GM12878 (cell line): Measurements from ENCODE around the gene DIAPH2. TPM values are rescaled to one million over a fixed set of nuclear protein-coding genes. Genes with fewer than 3 reads are reported as not detected.
A peak's percentile ranks its signal among the peaks of the same experiment; 100 is the strongest.

Source experiments
- ATAC-seq: fragments of 200-7000 bp; cut with Tn5 transposase; 3 replicates; pipeline ENCODE4 v1.9.1; 2020; ENCODE audit warnings: mild to moderate bottlenecking, moderate library complexity
- BruUV-seq: library from RNA; stranded (reverse); fragments of 400-500 nt; replicated peaks from 2 replicates; lab custom pipeline; 2021; lab: Mats Ljungman, UMichigan
- CTCF ChIA-PET: fragments of 300-600 bp; sonication (Branson Sonifier 250); formaldehyde crosslinking; extraction: SDS; loops from one replicate; lab custom pipeline; 2021; ENCODE audit warnings: inconsistent platforms; lab: Yijun Ruan, JAX
- POLR2A ChIA-PET: fragments of 350-600 bp; formaldehyde crosslinking; extraction: SDS; loops from one replicate; lab custom pipeline; 2021; ENCODE audit warnings: inconsistent platforms; lab: Charles Lee
- RAD21 ChIA-PET: fragments of 300-600 bp; sonication (Branson Sonifier 250); formaldehyde crosslinking; loops from one replicate; lab custom pipeline; 2023; ENCODE audit warnings: antibody characterized with exemption; ENCODE audit not compliant: unreplicated experiment; lab: Charles Lee
- SMC1A ChIA-PET: fragments of 300-600 bp; sonication (Branson Sonifier 250); formaldehyde crosslinking; loops from one replicate; lab custom pipeline; 2023; ENCODE audit not compliant: unreplicated experiment, uncharacterized antibody; lab: Charles Lee
- DNase-seq: peaks from one replicate; pipeline ENCODE4 v3.0.0-alpha.2; 2011; ENCODE audit warnings: low read depth, low spot score
- FAIRE-seq: peaks from 3 replicates; lab custom pipeline; 2011; peaks lifted over from hg19 to GRCh38; lab: Jason Lieb, UNC
- H2AFZ ChIP-seq: 2 replicates; pipeline ENCODE4 v1.6.0; 2011; ENCODE audit warnings: low read depth, low read length, control low read depth; ENCODE audit not compliant: control insufficient read depth
- H3K27ac ChIP-seq: 2 replicates; pipeline ENCODE4 v1.5.1; 2011; ENCODE audit warnings: control low read depth; ENCODE audit not compliant: control insufficient read depth, insufficient read depth
- H3K27me3 ChIP-seq, 2 experiments: replicated peaks in 1 of 2; 2 replicates each; pipeline versions ENCODE4 v1.6.0 to v1.6.1; 2011; ENCODE audit warnings: low read length in 1 of 2; ENCODE audit not compliant: control insufficient read depth in 2 of 2, insufficient read depth in 2 of 2
- H3K36me3 ChIP-seq, 2 experiments: 2 replicates each; pipeline ENCODE4 v1.5.1; 2011; ENCODE audit warnings: low read length in 1 of 2; ENCODE audit not compliant: control insufficient read depth in 2 of 2, insufficient read depth in 2 of 2
- H3K4me1 ChIP-seq: 2 replicates; pipeline ENCODE4 v1.6.1; 2011; ENCODE audit warnings: mild to moderate bottlenecking, low read length, moderate library complexity, mixed read lengths; ENCODE audit not compliant: control insufficient read depth, insufficient read depth
- H3K4me2 ChIP-seq: 2 replicates; pipeline ENCODE4 v1.6.0; 2011; ENCODE audit warnings: control low read depth; ENCODE audit not compliant: control insufficient read depth, insufficient read depth
- H3K4me3 ChIP-seq: fragments of 200-600 bp; sonication (generic); 2 replicates; pipeline ENCODE4 v1.5.1; 2016
- H3K79me2 ChIP-seq: 2 replicates; pipeline ENCODE4 v1.6.0; 2011; ENCODE audit warnings: low read length; ENCODE audit not compliant: control insufficient read depth, insufficient read depth
- H3K9ac ChIP-seq: 2 replicates; pipeline ENCODE4 v1.8.0; 2011; ENCODE audit warnings: low read length, control low read depth, mixed read lengths; ENCODE audit not compliant: control insufficient read depth, insufficient read depth
- H3K9me3 ChIP-seq: replicated peaks from 3 replicates; pipeline ENCODE4 v1.5.1; 2011; ENCODE audit warnings: mild to moderate bottlenecking, low read length; ENCODE audit not compliant: control insufficient read depth, insufficient read depth
- H4K20me1 ChIP-seq: 2 replicates; pipeline ENCODE4 v1.6.0; 2011; ENCODE audit not compliant: control insufficient read depth, insufficient read depth
- ASH2L ChIP-seq: fragments of 300-600, 200-600 bp; sonication (generic); IDR thresholded peaks from 2 replicates; pipeline ENCODE4 v1.6.1; 2017; ENCODE audit warnings: low read depth, mild to moderate bottlenecking, borderline replicate concordance
- ATF2 ChIP-seq: IDR thresholded peaks from 2 replicates; pipeline ENCODE4 v1.6.1; 2012; ENCODE audit warnings: low read length, inconsistent platforms
- E2F4 ChIP-seq: IDR thresholded peaks from 2 replicates; pipeline ENCODE4 v1.6.1; 2012; ENCODE audit warnings: low read depth, low read length, improper control_type of control experiment
- GABPA ChIP-seq: IDR thresholded peaks from 2 replicates; pipeline ENCODE4 v1.6.1; 2014; ENCODE audit warnings: antibody characterized with exemption, low read depth, mild to moderate bottlenecking, inconsistent platforms
- IRF5 ChIP-seq: fragments of 450-650 bp; IDR thresholded peaks from 2 replicates; pipeline ENCODE4 v1.6.1; 2017; ENCODE audit warnings: borderline replicate concordance
- KLF5 ChIP-seq: fragments of 450-650 bp; IDR thresholded peaks from 2 replicates; pipeline ENCODE4 v1.6.1; 2014; ENCODE audit warnings: mild to moderate bottlenecking; ENCODE audit not compliant: partially characterized antibody
- MYC ChIP-seq: IDR thresholded peaks from 2 replicates; pipeline ENCODE4 v1.6.1; 2011; ENCODE audit warnings: mild to moderate bottlenecking, low read length, moderate library complexity, inconsistent platforms; ENCODE audit not compliant: insufficient read depth, insufficient replicate concordance, insufficient read length, severe bottlenecking
- NRF1 ChIP-seq: conservative IDR thresholded peaks from 2 replicates; pipeline ENCODE4 v1.6.1; 2011; ENCODE audit warnings: mild to moderate bottlenecking, low read depth, low read length, improper control_type of control experiment
- PBX3 ChIP-seq: IDR thresholded peaks from 2 replicates; pipeline ENCODE4 v1.6.1; 2011; ENCODE audit warnings: mild to moderate bottlenecking, low read depth, low read length, moderate library complexity; ENCODE audit not compliant: insufficient replicate concordance
- SMC3 ChIP-seq: IDR thresholded peaks from 2 replicates; pipeline ENCODE4 v1.6.1; 2011; ENCODE audit warnings: low read length, improper control_type of control experiment, borderline replicate concordance
- SREBF1 ChIP-seq: IDR thresholded peaks from 2 replicates; pipeline ENCODE4 v1.6.1; 2012; ENCODE audit warnings: mild to moderate bottlenecking, low read length
- SUZ12 ChIP-seq: fragments of 200-600 bp; sonication (generic); IDR thresholded peaks from one replicate; pipeline ENCODE4 v1.6.1; 2018; ENCODE audit warnings: antibody characterized with exemption, mild to moderate bottlenecking; ENCODE audit not compliant: unreplicated experiment
- USF1 ChIP-seq: IDR thresholded peaks from 2 replicates; pipeline ENCODE4 v1.6.1; 2011; ENCODE audit warnings: borderline replicate concordance, low read depth, mild to moderate bottlenecking, moderate library complexity, mixed read lengths, low read length; ENCODE audit not compliant: insufficient read depth; ENCODE audit errors: extremely low read length
- WGBS: methylation state at CpG from one replicate; pipeline ENCODE4 v1.1.6; 2016; ENCODE audit warnings: low lambda C conversion rate; ENCODE audit not compliant: insufficient replicate concordance, insufficient coverage; ENCODE audit errors: missing lambda C conversion rate; 5-methylcytosine and 5-hydroxymethylcytosine counted together
- in situ Hi-C: fragments of 300-500 bp; cut with MboI; formaldehyde crosslinking; loops from 9 replicates; pipeline ENCODE4 v1.14.3; 2018; ENCODE audit warnings: mixed read lengths
- intact Hi-C: fragments of 100-400 bp; cut with micrococcal nuclease; formaldehyde crosslinking; loops from one replicate; pipeline ENCODE4 v1.14.2; 2022; ENCODE audit not compliant: unreplicated experiment
- polyA plus RNA-seq, 11 experiments: library from polyadenylated mRNA; depleted of rRNA in 4 of 11; unstranded in 6 of 11; stranded (reverse) in 5 of 11; fragments of >200 nt; fragmentation: Nextera tagmentation in 4 of 11; fragmentation: Illumina TruSeq in 1 of 11; extraction: Ambion mirVana in 4 of 11; extraction: Trizol in 1 of 11; gene quantifications; 1 replicate in 1 of 11; 2 replicates in 10 of 11; pipeline versions ENCODE4 v1.2.1 to v1.2.3, GENCODE V29; 2011 to 2016; ENCODE audit warnings: inconsistent platforms in 2 of 11, missing spikeins in 2 of 11, low read depth in 1 of 11
- total RNA-seq, 4 experiments: library from RNA; depleted of rRNA in 3 of 4; stranded (reverse); fragments of >200 nt in 3 of 4; fragmentation: Illumina TruSeq in 1 of 4; extraction: Trizol in 1 of 4; gene quantifications; 2 replicates each; pipeline versions ENCODE4 v1.2.1 to v1.2.3, GENCODE V29; 2013 to 2021

Gene DIAPH2
- total and polyA plus RNA-seq, 10 of the 15 experiments (the other 5 are each of a cell fraction or from before 2014, with no cell fraction given), result 2.2 to 16.6 (median 8.8) TPM

GRCh38 chrX:96838537-96838936 lies 153.9 kb downstream of the DIAPH2 start:
- Histone ChIP-seq H3K36me3 (no peaks in the 10 kb centered on the region), H3K79me2 (no peaks in the 10 kb centered on the region; the same call in 1 of the 2 replicates), H4K20me1 (no peaks in the 10 kb centered on the region), H2AFZ (no peak overlapping the region), H3K9ac (no peak overlapping the region), H3K27me3 (no peaks in the 10 kb centered on the region), H3K4me3 (no peak overlapping the region), H3K27ac (no peak overlapping the region; the same call in 1 of the 2 replicates), H3K4me1 (no peaks in the 10 kb centered on the region)
- ChIA-PET CTCF (no interaction called here), SMC1A (interaction anchor here (0.8 to 2.6 kb wide), 3 partner anchors 10 to 123 kb away, joined by 3 to 15 read pairs (median 3); no protein-coding TSS in a partner anchor), RAD21 (no interaction called here)
- no peak for FAIRE-seq
- 0% methylated on average over 1 of the region's 1 CpG for WGBS
- in situ Hi-C loops, result no loop called here
- no TSS peak for BruUV-seq
- DNase-seq, result no peak
- ATAC-seq, result 0 out of 3 replicates have a peak, but pooled peaks have one; percentile 9
- TF ChIP-seq SREBF1 (no peak), USF1 (no peak), NRF1 (no peak), IRF5 (no peak), KLF5 (no peak), SMC3 (no peak), SUZ12 (no peak), ASH2L (no peak), PBX3 (no peak), MYC (no peak), ATF2 (no peak), E2F4 (no peak), GABPA (no peak)
- TF ChIP-seq, all 136 proteins: peak for 0
- no peaks in the 10 kb centered on the region; the same call in 2 of the 3 replicates for H3K9me3 ChIP-seq
- intact Hi-C loops, result no loop called here
- H3K4me2 ChIP-seq, result peak overlapping the region; percentile 25; the same call in 1 of the 2 replicates
- POLR2A ChIA-PET, result no interaction called here
